HUES64 (cell line): Measurements from ENCODE around the gene RPL13.
"Not testable (repeated sequence)": the region's sequence is repeated elsewhere in the genome, so short reads cannot be mapped to it uniquely, and the experiment has no call there.

Source experiments
- H3K27ac ChIP-seq: 2 replicates; pipeline ENCODE4 v1.7.0; 2013; ENCODE audit warnings: low read depth, low read length, inconsistent platforms
- H3K27me3 ChIP-seq: 2 replicates; pipeline ENCODE4 v1.6.1; 2013; ENCODE audit warnings: mild to moderate bottlenecking, low read length; ENCODE audit not compliant: insufficient read depth
- H3K36me3 ChIP-seq: 2 replicates; pipeline ENCODE4 v1.6.1; 2013; ENCODE audit warnings: mild to moderate bottlenecking, low read length; ENCODE audit not compliant: insufficient read depth
- H3K4me1 ChIP-seq: 2 replicates; pipeline ENCODE4 v1.6.1; 2013; ENCODE audit warnings: mild to moderate bottlenecking, low read length, moderate library complexity; ENCODE audit not compliant: insufficient read depth
- H3K4me3 ChIP-seq: 2 replicates; pipeline ENCODE4 v1.5.1; 2013; ENCODE audit warnings: mild to moderate bottlenecking, low read length, moderate library complexity
- H3K9ac ChIP-seq: 2 replicates; pipeline ENCODE4 v1.6.1; 2013; ENCODE audit warnings: mild to moderate bottlenecking, low read depth, low read length
- H3K9me3 ChIP-seq: 2 replicates; pipeline ENCODE4 v1.6.1; 2013; ENCODE audit warnings: low read depth, low read length; ENCODE audit not compliant: insufficient read depth
- WGBS: fragments of 150-250, 120-280 bp; methylation state at CpG from one replicate; pipeline ENCODE4 v1.1.7; 2013; ENCODE audit warnings: missing lambda C conversion rate; 5-methylcytosine and 5-hydroxymethylcytosine counted together

Gene RPL13

GRCh38 chr16:89565256-89565505, 4.7 kb downstream of the RPL13 start:
- no peaks in the 10 kb centered on the region for H3K27me3 ChIP-seq
- peaks cover 36% of the 10 kb centered on the region for H3K36me3 ChIP-seq
- H3K4me3 ChIP-seq = peak overlapping the region; percentile 48
- peak overlapping the region; percentile 38; the same call in 1 of the 2 replicates for H3K9ac ChIP-seq
- H3K27ac ChIP-seq = peak overlapping the region; percentile 61; the same call in 1 of the 2 replicates
- H3K4me1 ChIP-seq = peaks cover 27% of the 10 kb centered on the region
- no peaks in the 10 kb centered on the region for H3K9me3 ChIP-seq
- 37% methylated on average over 3 of the region's 3 CpGs for WGBS

GRCh38 chr16:89565506-89566372, 5.3 kb downstream of the RPL13 start:
- Histone ChIP-seq H3K9ac (peak overlapping the region; percentile 29; the same call in 1 of the 2 replicates), H3K4me3 (peak overlapping the region; percentile 48)

GRCh38 chr16:89567656-89568594, 7.4 kb downstream of the RPL13 start:
- H3K4me3 ChIP-seq = no peak overlapping the region
- H3K4me1 ChIP-seq = peaks cover 13% of the 10 kb centered on the region
- H3K27me3 ChIP-seq = no peaks in the 10 kb centered on the region
- 86% methylated on average over 27 of the region's 30 CpGs for WGBS
- no peaks in the 10 kb centered on the region for H3K9me3 ChIP-seq
- peaks cover 16% of the 10 kb centered on the region for H3K36me3 ChIP-seq
- no peak overlapping the region for H3K27ac ChIP-seq
- no peak overlapping the region for H3K9ac ChIP-seq

More at GRCh38 chr16:89565506-89566372, 5.3 kb downstream of the RPL13 start:
- peaks cover 27% of the 10 kb centered on the region for H3K4me1 ChIP-seq
- H3K36me3 ChIP-seq = peaks cover 36% of the 10 kb centered on the region
- H3K27ac ChIP-seq = peak overlapping the region; percentile 61; the same call in 1 of the 2 replicates
- no peaks in the 10 kb centered on the region for H3K9me3 ChIP-seq
- WGBS = 66% methylated on average over 46 of the region's 46 CpGs
- H3K27me3 ChIP-seq = no peaks in the 10 kb centered on the region

- Histone ChIP-seq H3K27ac (no peak overlapping the region), H3K27me3 (peaks cover 7% of the 10 kb centered on the region), H3K9ac (no peak overlapping the region), H3K4me3 (no peak overlapping the region), H3K4me1 (peaks cover 7% of the 10 kb centered on the region; the same call in 1 of the 2 replicates), H3K9me3 (no peaks in the 10 kb centered on the region), H3K36me3 (no peaks in the 10 kb centered on the region)
- WGBS = 80% methylated on average over 23 of the region's 23 CpGs
Observed at GRCh38 chr16:89569506-89570341, 9.2 kb downstream of the RPL13 start.

- WGBS = 86% methylated on average over 30 of the region's 30 CpGs
- H3K4me1 ChIP-seq = peaks cover 7% of the 10 kb centered on the region; the same call in 1 of the 2 replicates
- no peak overlapping the region for H3K4me3 ChIP-seq
- no peak overlapping the region for H3K9ac ChIP-seq
- peaks cover 14% of the 10 kb centered on the region for H3K27me3 ChIP-seq
- no peaks in the 10 kb centered on the region for H3K9me3 ChIP-seq
- H3K27ac ChIP-seq = no peak overlapping the region
- no peaks in the 10 kb centered on the region for H3K36me3 ChIP-seq
Observed at GRCh38 chr16:89570342-89570923, 10.0 kb downstream of the RPL13 start.

GRCh38 chr16:89570983-89571598, 10.6 kb downstream of the RPL13 start:
- H3K9me3 ChIP-seq, H3K36me3 ChIP-seq, H3K4me3 ChIP-seq, H3K4me1 ChIP-seq, H3K9ac ChIP-seq, H3K27ac ChIP-seq: not testable (repeated sequence)
- H3K27me3 ChIP-seq = peaks cover 20% of the 10 kb centered on the region
- WGBS = 84% methylated on average over 36 of the region's 36 CpGs

- H3K4me3 ChIP-seq = no peak overlapping the region
- no peak overlapping the region for H3K9ac ChIP-seq
- 86% methylated on average over 18 of the region's 18 CpGs for WGBS
- peaks cover 25% of the 10 kb centered on the region for H3K27me3 ChIP-seq
- H3K4me1 ChIP-seq = peaks cover 7% of the 10 kb centered on the region; the same call in 1 of the 2 replicates
- H3K9me3 ChIP-seq = no peaks in the 10 kb centered on the region
- H3K27ac ChIP-seq = no peak overlapping the region
- H3K36me3 ChIP-seq = no peaks in the 10 kb centered on the region
Observed at GRCh38 chr16:89571636-89572035, 11.2 kb downstream of the RPL13 start.

- H3K27ac ChIP-seq = no peak overlapping the region
- peaks cover 7% of the 10 kb centered on the region; the same call in 1 of the 2 replicates for H3K4me1 ChIP-seq
- H3K36me3 ChIP-seq = no peaks in the 10 kb centered on the region
- no peaks in the 10 kb centered on the region for H3K9me3 ChIP-seq
- peaks cover 30% of the 10 kb centered on the region for H3K27me3 ChIP-seq
- no peak overlapping the region for H3K9ac ChIP-seq
- no peak overlapping the region for H3K4me3 ChIP-seq
- 92% methylated on average over 14 of the region's 14 CpGs for WGBS
Observed at GRCh38 chr16:89572073-89572484, 11.6 kb downstream of the RPL13 start.

- H3K27me3 ChIP-seq = peaks cover 36% of the 10 kb centered on the region
- H3K4me1 ChIP-seq = peaks cover 7% of the 10 kb centered on the region; the same call in 1 of the 2 replicates
- no peak overlapping the region for H3K9ac ChIP-seq
- H3K9me3 ChIP-seq = no peaks in the 10 kb centered on the region
- H3K27ac ChIP-seq = no peak overlapping the region
- no peak overlapping the region for H3K4me3 ChIP-seq
- 89% methylated on average over 19 of the region's 19 CpGs for WGBS
- H3K36me3 ChIP-seq = no peaks in the 10 kb centered on the region
Observed at GRCh38 chr16:89572485-89573205, 12.2 kb downstream of the RPL13 start.
